GM21360 (cell line): ENCODE results near the gene ADAM17.
A peak's percentile ranks its signal among the peaks of the same experiment; 100 is the strongest.
"Not testable (repeated sequence)": the region's sequence is repeated elsewhere in the genome, so short reads cannot be mapped to it uniquely, and the experiment has no call there.

Source experiments
- ATAC-seq: cut with Tn5 transposase; IDR thresholded peaks from one replicate; pipeline ENCODE4 v1.9.1; 2021; ENCODE audit warnings: mild to moderate bottlenecking, moderate library complexity; ENCODE audit not compliant: unreplicated experiment

The ADAM17 gene

DNA sequence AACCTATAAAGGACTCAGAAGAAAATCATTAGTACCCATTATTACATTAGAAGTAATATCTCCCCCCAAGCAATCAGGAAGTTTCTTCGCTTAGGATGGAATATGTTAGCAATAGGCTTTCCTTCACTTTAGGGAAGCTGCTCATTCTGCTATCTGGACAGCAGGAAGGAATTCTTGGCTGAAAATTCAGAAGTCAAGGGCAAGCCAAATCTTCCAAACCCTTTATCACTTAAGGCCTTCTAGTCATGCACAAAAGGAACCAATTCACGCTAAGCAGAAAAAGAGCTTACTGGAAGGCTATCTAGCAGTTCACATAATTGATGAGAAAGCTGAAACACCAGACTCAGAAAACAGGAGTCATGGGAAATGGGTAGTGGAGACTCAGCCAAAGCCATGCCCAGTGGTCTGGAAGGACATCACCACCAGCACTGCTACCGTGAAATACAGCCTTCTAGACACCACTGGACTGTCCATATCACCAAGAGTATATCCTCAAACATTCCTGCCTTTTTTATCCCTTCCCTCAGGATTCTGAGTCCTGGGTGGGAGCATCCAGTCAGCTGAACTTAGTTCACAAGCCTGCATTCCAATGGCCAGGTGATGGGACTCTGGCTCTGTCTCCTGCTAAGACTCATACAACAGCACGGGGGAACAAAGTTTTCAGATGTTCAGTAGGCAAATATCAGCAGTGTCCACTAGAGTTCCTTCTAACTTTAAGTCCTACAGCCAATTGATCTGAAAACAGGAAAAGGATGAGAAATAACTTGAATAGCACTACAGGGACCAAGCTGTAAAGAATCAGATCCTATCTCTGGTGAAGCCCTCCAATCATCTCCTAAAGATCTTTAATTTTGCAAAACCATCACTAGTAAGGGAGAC, 14.8 kb upstream of the ADAM17 start:
- no peak for ATAC-seq

GRCh38 chr2:9565436-9566153, 10.0 kb upstream of the ADAM17 start:
- no peak for ATAC-seq

GRCh38 chr2:9560628-9561027, 5.0 kb upstream of the ADAM17 start:
- ATAC-seq = no peak

DNA sequence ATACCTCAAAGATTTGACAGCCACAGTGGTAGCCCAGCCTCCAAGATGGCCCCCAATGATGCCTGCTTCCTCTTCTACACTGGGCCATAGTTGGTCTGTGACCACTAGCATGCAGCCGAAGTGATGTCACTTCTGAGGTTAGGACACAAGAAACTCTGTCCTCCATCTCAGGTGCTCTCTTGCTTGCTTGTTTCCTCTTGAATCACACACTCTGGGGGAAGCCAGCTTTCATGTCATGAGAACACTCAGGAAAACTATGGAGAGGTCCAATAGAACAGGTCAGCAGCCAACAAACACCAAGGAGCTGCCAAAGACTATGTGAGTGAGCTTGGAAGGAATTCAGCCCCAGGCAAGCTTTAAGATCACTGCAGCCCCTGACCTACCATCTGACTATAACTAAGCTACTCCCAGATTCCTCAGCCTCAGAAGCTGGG, 3.3 kb upstream of the ADAM17 start:
- ATAC-seq = no peak

DNA sequence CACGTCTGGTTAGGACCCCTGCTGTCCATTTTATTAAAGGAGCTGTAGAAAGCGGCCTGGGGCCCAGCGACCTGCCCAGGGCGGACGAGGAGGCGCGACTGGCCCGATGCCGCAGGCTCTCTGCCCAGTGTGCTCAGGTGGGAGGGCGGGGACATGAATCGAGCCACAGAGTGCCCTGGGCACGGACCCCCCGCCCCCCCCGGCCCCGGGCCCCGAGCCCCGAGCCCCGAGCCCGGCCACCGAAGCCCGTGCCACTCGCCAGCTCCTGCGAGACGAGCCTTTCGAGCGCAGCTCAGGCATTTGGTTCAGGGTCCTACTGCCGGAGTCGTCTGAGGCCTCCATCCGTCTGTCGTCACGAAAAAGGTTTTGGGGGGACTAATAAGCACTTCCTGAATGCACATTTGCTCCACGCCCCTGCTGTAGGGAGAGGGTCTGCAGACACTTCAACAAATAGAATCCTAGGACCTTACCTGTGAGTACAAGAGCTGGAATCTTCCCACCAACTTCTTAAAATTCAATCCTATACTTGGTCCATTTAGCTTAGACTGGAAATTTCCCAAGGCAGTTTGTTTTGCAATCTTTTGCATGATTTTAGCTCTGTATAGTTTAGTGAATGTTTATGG, 602 bp upstream of the ADAM17 start:
- ATAC-seq = no peak

- no peak for ATAC-seq
Measured at GRCh38 chr2:9554921-9555296, 721 bp downstream of the ADAM17 start.

DNA sequence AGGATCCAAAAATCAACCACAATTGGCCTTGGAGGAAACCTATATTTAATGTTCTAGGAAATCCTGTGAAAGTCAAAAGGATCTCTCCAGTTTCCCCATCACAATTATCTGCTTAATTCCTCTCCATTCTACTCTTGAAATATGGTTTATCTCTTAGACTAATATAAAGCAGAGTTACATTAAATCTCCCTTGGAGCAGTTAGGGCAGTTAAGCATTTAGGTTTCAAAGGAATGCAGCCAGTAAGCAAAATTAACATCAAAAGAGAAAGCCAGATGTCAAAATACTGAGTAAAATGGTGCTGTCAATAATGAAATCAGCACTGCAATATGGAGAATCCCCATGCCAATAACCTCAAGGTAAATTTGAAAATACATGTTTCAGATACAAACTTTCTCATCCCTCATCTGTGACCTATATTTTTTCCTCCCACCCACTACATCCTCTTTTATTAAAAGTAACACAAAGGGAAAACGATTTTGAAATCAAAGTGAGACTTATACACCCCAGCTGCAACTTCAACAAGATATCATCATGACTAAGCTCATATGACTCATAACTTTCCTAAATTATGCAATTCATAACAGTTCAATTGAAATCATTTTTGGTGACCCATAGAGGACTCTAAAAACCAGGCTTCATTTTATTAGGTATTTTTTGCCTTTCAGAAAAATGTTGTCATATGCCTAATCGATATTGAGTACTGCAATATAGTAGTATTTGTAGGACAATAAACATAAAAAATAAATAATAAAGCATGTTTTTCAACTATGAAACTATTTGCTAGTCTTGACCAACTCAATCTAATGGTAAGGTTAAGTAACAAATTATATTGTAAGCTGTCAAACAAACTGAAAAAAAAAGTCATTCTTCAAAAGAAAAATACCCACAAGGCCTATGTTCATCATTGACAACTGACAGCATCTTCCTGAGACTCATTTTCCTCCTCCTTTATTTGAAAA, 3.1 kb downstream of the ADAM17 start:
- no peak for ATAC-seq

GRCh38 chr2:9550859-9551391, 4.7 kb downstream of the ADAM17 start:
- not testable (repeated sequence) for ATAC-seq

DNA sequence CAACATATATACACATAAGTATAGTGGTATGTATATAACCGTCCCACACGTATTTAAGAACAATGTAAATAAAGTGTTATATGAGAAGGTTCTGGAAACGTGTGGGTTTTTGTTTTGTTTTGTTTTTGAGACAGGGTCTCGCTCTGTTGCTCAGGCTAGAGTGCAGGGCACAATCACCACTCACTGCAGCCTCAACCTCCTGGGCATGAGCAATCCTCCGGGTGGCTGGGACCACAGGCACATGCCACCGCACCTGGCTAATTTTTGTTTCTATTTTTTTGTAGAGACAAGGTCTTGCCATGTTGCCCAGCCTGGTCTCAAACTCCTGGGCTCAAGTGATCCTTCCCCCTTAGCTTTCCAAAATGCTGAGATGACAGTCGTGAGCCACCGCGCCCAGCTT, 6.2 kb downstream of the ADAM17 start:
- no peak for ATAC-seq

DNA sequence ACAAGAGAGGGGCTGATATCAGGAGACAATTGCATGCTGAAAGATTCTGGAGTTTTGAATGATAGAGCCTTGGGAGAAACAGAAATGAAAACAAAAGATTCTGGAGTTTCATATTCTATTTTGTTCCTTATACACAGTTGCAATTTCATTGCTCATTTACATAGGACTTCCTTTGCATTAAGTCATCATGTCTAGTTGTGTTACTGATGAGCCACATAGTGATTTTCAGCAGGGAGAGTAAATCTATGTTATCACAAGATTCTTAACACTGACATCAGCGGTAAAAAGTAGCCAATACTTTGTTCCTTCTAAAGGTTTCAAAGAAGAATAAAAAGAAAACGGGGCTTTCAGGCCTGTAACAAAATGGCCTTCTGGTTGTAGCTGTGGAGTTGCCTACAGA, 7.1 kb downstream of the ADAM17 start:
- peak; percentile 31 for ATAC-seq

DNA sequence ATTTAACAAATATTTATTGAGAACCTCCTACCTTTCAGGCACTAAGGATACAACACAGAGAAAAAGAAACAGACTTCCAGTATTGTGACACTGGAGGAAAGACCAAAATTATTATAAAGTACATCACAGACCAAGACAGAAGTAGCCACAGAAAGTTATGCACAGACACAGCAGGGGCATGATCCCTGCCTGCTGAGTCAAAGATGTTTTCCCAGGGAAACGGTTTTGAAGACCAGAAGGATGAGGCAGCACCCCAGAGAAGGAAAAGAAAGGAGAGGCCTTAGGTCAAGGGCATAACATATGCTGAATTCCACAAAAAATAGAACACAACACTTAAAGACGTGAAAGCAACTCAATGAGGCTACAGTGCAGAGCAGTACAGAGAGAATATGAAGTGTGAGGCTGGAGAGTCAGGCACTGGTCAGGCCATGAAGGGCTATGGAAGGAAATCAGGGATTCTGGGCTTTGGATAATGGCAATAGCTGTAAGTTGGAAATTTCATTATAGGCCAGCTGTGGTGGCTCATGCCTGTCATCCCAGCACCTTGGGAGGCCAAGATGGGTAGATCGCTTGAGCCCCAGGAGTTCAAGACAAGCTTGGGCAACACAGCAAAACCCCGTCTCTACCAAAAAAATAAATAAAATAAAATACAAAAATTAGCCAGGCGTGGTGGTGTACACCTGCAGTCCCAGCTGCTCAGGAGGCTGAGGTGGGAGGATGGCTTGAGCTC, 8.2 kb downstream of the ADAM17 start:
- no peak for ATAC-seq

DNA sequence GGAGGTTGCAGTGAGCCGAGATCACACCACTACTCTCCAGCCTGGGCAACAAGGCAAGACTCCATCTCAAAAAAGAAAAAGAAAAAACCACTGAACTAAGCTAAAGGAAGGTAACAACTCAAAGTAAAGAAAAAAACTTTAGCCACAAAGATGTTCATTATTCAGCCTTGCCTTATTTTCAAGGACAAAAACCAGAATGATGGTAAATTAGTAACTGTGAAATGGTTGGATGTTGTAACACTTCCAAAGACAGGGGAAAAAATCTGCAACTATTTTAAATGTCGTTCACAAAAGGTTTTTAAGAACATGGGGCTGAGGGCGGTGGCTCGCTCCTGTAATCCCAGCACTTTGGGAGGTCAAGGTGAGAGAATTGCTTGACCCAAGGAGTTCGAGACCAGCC, 10.1 kb downstream of the ADAM17 start:
- no peak for ATAC-seq

DNA sequence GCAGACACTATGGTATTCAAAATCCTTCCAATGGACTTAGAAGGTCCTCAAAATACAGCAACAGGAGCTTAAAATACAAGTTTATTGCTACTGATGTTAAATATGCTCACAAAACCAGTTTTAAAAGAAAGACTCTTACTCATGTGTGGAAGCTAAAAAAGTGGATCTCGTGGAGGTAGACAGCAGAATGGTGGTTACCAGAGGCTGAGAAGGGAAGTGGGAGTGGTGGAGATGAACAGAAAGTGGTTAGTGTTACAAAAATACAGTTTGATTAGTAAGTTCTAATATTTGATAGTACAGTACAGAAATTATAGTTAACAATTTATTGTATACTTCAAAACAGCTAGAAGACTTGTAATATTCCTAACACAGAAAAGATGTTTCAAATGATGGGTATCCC, 12.1 kb downstream of the ADAM17 start:
- no peak for ATAC-seq

- ATAC-seq = no peak
Measured at GRCh38 chr2:9539531-9539930, 16.1 kb downstream of the ADAM17 start.

- ATAC-seq = no peak
Measured at GRCh38 chr2:9538000-9538507, 17.6 kb downstream of the ADAM17 start.

GRCh38 chr2:9536504-9536903, 19.1 kb downstream of the ADAM17 start:
- ATAC-seq = no peak

DNA sequence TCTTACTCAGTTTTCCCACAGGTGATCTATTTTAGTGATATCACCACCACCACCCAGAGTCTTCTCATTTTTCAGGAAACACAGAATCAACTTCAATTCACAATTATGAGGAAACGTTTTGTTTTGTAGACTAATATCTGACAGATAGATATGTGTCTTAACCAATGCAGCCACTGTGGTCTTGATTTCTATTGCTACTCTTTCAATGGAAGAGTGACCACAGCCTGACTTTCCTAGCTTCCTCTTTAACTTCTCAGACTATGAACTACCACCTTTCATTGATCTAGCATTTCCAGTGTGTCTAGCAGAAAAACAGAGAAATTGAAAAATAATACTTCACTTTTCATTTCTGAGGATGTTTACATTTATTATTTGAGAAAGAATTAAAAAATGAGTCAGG, 20.5 kb downstream of the ADAM17 start:
- no peak for ATAC-seq

DNA sequence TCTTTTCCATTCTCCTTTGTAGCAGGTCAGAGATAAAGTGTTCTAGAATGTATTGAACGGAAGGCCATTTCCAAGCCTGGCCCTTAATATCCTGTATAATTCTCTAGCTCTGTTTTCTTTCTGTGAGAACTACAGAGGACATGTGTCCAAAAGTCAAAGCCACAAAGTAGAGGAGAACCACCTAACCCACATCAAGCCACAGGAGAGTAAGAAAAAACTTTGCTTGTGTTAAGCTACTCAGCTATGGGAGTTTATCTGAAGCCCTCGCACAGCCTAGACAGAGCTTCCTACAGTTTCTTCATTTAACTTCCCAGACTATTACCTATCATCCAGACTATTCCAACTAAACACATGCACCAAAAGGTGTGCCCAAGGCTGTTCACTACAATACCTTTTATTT, 22.0 kb downstream of the ADAM17 start:
- ATAC-seq = no peak

DNA sequence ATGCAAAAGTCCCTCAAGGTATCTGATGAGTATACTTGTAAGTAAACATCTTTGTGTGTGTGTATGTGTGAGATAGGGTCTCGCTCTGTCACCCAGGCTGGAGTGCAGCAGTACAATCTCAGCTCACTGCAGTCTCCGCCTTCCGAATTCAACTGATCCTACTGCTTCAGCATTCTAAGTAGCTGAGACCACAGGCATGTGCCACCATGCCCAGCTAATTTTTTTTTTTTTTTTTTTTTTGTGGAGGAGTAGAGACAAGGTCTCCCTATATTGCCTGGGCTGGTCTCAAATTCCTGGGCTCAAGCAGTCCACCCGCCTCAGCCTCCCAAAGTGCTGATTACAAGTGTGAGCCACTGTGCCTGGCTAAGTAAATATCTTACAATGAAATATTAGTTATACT, 23.2 kb downstream of the ADAM17 start:
- ATAC-seq = no peak
